ENCODE results near the gene ZFHX3. TPM values are rescaled to one million over a fixed set of nuclear protein-coding genes. Genes with fewer than 3 reads are reported as not detected.
A peak's percentile ranks its signal among the peaks of the same experiment; 100 is the strongest.

Gene ZFHX3
- total RNA-seq, 1 donor from 2014 or later, result 44.6 TPM

- ATAC-seq, result no peak
- intact Hi-C loops (cut with DNase I), result no loop called here
- DNase-seq (ENCODE audit: low spot score), result no peak
These were observed 117.5 kb downstream of the ZFHX3 start for GRCh38 chr16:72930396-72930795.

- intact Hi-C loops (cut with DNase I), result no loop called here
- DNase-seq (ENCODE audit: low spot score) (no peak), ATAC-seq (no peak)
These were observed 119.6 kb downstream of the ZFHX3 start for GRCh38 chr16:72928090-72928981.

- intact Hi-C loops (cut with DNase I), result no loop called here
- ATAC-seq (peak; percentile 27), DNase-seq (ENCODE audit: low spot score) (no peak)
These were observed 120.5 kb downstream of the ZFHX3 start for GRCh38 chr16:72927199-72928089.

- intact Hi-C loops (cut with DNase I), result no loop called here
- DNase-seq (ENCODE audit: low spot score) (no peak), ATAC-seq (no peak)
These were observed 121.5 kb downstream of the ZFHX3 start for GRCh38 chr16:72926177-72927070.

GRCh38 chr16:72925631-72925979 is 122.3 kb downstream of the ZFHX3 start:
- DNase-seq (ENCODE audit: low spot score) (no peak), ATAC-seq (no peak)
- intact Hi-C loops (cut with DNase I), result no loop called here

GRCh38 chr16:72924927-72925630 is 122.8 kb downstream of the ZFHX3 start:
- ATAC-seq (no peak), DNase-seq (ENCODE audit: low spot score) (no peak)
- intact Hi-C loops (cut with DNase I), result no loop called here

GRCh38 chr16:72924537-72924926 is 123.4 kb downstream of the ZFHX3 start:
- no peak for DNase-seq (ENCODE audit: low spot score)
- no peak for ATAC-seq
- intact Hi-C loops (cut with DNase I), result no loop called here

- DNase-seq (ENCODE audit: low spot score) (no peak), ATAC-seq (no peak)
- intact Hi-C loops (cut with DNase I), result no loop called here
These were observed 124.2 kb downstream of the ZFHX3 start for GRCh38 chr16:72923757-72924156.

GRCh38 chr16:72922714-72923113 is 125.2 kb downstream of the ZFHX3 start:
- ATAC-seq, result no peak
- DNase-seq (ENCODE audit: low spot score), result no peak
- intact Hi-C loops (cut with DNase I), result no loop called here

GRCh38 chr16:72921620-72922019 is 126.3 kb downstream of the ZFHX3 start:
- ATAC-seq, result peak; percentile 34
- DNase-seq (ENCODE audit: low spot score), result no peak
- intact Hi-C loops (cut with DNase I), result no loop called here

GRCh38 chr16:72921106-72921505 is 126.8 kb downstream of the ZFHX3 start:
- ATAC-seq (peak; percentile 26), DNase-seq (ENCODE audit: low spot score) (no peak)
- intact Hi-C loops (cut with DNase I), result no loop called here

- DNase-seq (ENCODE audit: low spot score) (no peak), ATAC-seq (no peak)
- intact Hi-C loops (cut with DNase I), result no loop called here
These were observed 130.9 kb downstream of the ZFHX3 start for GRCh38 chr16:72917051-72917450.

GRCh38 chr16:72915331-72915730 is 132.6 kb downstream of the ZFHX3 start:
- ATAC-seq, result no peak
- intact Hi-C loops (cut with DNase I), result no loop called here
- DNase-seq (ENCODE audit: low spot score), result no peak

GRCh38 chr16:72913551-72913950 is 134.4 kb downstream of the ZFHX3 start:
- no peak for ATAC-seq
- DNase-seq (ENCODE audit: low spot score), result no peak
- intact Hi-C loops (cut with DNase I), result no loop called here

GRCh38 chr16:72911971-72912370 is 136.0 kb downstream of the ZFHX3 start:
- ATAC-seq, result no peak
- intact Hi-C loops (cut with DNase I), result no loop called here
- DNase-seq (ENCODE audit: low spot score), result no peak

GRCh38 chr16:72910875-72911274 is 137.1 kb downstream of the ZFHX3 start:
- ATAC-seq (no peak), DNase-seq (ENCODE audit: low spot score) (no peak)
- intact Hi-C loops (cut with DNase I), result no loop called here

- intact Hi-C loops (cut with DNase I), result no loop called here
- ATAC-seq, result no peak
These were observed 137.5 kb downstream of the ZFHX3 start for GRCh38 chr16:72910381-72910780.

GRCh38 chr16:72909196-72909595 is 138.7 kb downstream of the ZFHX3 start:
- DNase-seq (ENCODE audit: low spot score) (no peak), ATAC-seq (no peak)
- intact Hi-C loops (cut with DNase I), result no loop called here

More at GRCh38 chr16:72910381-72910780, 137.5 kb downstream of the ZFHX3 start:
- DNase-seq (ENCODE audit: low spot score), result no peak

All from sciatic nerve (tissue), 2 donors.